Rectal smooth muscle tissue (tissue), 1 donor: ENCODE results near the gene ELMO1.
"Not testable (repeated sequence)": the region's sequence is repeated elsewhere in the genome, so short reads cannot be mapped to it uniquely, and the experiment has no call there.

ENCODE experiments used
- H3K27ac ChIP-seq: one replicate; pipeline ENCODE4 v1.7.0; 2013; ENCODE audit warnings: low read depth, low read length, inconsistent platforms
- H3K27me3 ChIP-seq: one replicate; pipeline ENCODE4 v1.7.0; 2013; ENCODE audit warnings: low read length; ENCODE audit not compliant: control insufficient read depth, insufficient read depth
- H3K36me3 ChIP-seq: one replicate; pipeline ENCODE4 v1.7.0; 2013; ENCODE audit warnings: low read length; ENCODE audit not compliant: control insufficient read depth, insufficient read depth
- H3K4me1 ChIP-seq: one replicate; pipeline ENCODE4 v1.7.0; 2013; ENCODE audit warnings: low read length; ENCODE audit not compliant: control insufficient read depth, insufficient read depth
- H3K4me3 ChIP-seq: one replicate; pipeline ENCODE4 v1.7.0; 2013; ENCODE audit warnings: low read length
- H3K9ac ChIP-seq: one replicate; pipeline ENCODE4 v1.7.0; 2013; ENCODE audit warnings: low read length

The ELMO1 gene

DNA sequence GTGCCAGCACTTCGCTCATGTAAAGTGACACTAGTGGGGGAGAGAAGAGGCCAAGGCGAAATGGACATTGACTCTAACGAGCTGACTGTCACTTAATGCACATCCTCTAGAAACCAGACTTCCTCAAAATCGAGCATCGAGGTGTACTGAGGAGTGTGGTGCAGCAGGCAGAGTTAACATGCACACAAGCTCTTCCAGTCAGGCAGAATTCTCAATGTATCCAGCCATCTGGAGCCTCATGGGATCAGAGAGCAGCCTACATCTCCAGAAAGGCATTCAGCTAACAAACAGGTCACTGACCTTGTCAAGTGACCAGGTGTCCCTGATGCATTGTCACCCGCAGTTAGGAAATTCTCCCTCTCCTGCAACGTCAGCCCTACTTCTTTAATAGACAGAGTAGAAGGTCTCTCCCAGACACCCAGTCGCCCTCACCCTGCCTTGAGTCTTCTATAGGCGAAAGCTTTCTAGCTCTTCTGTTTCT, 464.6 kb downstream of the ELMO1 start:
- Histone ChIP-seq H3K4me1 (no peaks in the 10 kb centered on the region), H3K36me3 (no peaks in the 10 kb centered on the region), H3K27ac (no peak overlapping the region), H3K9ac (no peak overlapping the region), H3K27me3 (no peaks in the 10 kb centered on the region), H3K4me3 (no peak overlapping the region)

DNA sequence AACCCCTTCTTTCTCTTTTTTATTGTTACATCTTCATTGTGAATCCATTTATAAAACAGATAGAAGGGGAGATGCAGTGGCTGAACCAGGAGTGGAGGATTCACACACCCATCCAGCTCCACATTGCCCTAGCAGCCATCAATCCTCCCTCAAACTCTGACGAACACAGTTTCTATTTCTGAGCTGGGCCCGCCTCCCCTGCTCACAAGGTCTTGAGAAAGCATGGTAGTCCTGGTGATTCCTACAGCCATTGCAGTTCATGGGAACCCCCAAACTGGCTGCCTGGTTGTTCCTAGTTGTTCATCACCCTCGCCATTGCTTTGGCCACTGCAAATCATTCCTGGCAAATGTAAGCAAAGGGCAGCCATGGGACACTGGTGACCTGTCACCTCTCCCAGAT, 465.9 kb downstream of the ELMO1 start:
- Histone ChIP-seq H3K9ac (no peak overlapping the region), H3K27me3 (no peaks in the 10 kb centered on the region), H3K4me3 (no peak overlapping the region), H3K4me1 (no peaks in the 10 kb centered on the region), H3K36me3 (no peaks in the 10 kb centered on the region), H3K27ac (no peak overlapping the region)

DNA sequence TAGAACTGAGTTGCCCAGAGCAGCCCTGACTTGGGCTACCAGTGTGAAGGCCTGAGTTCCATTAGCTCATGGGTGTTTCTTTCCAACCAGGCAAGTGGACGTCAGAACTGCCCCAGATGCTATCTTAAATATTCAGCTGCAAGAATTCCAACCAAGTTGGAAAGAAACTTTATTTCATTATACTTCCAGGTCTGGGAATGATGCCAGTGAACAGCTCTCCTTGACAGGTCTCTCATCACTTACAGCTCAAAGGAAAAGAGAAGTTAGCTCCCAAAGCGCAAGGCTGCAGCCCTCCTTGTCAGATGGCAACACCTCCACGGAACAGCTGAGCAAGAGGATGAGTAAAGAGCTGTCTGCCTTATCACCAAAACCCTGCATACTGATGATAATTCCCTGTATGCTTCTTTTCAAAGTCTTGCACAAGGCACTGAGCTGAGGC, 468.8 kb downstream of the ELMO1 start:
- Histone ChIP-seq H3K4me1 (no peaks in the 10 kb centered on the region), H3K27me3 (no peaks in the 10 kb centered on the region), H3K4me3 (no peak overlapping the region), H3K9ac (no peak overlapping the region), H3K27ac (no peak overlapping the region), H3K36me3 (no peaks in the 10 kb centered on the region)

DNA sequence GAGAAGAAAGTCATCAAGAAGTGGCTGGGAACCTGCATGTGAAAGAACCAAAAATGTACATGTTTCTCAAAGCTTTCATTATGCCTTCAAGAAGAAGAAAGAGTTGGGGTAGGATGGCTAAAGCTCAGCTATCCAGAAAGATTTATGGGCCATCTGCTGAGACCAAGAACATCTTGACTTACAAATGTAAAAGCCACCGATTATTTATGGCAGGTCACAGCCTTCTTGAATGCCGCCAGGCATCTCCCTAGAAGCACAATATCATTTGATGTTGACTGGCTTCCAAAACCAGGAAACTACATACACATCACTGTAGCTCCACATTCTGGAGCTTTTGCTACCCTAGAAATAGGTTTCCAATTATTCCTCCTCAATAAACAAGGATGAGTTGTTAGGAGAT, 470.2 kb downstream of the ELMO1 start:
- no peaks in the 10 kb centered on the region for H3K4me1 ChIP-seq
- no peaks in the 10 kb centered on the region for H3K27me3 ChIP-seq
- H3K36me3 ChIP-seq: no peaks in the 10 kb centered on the region
- no peak overlapping the region for H3K9ac ChIP-seq
- no peak overlapping the region for H3K4me3 ChIP-seq
- no peak overlapping the region for H3K27ac ChIP-seq

DNA sequence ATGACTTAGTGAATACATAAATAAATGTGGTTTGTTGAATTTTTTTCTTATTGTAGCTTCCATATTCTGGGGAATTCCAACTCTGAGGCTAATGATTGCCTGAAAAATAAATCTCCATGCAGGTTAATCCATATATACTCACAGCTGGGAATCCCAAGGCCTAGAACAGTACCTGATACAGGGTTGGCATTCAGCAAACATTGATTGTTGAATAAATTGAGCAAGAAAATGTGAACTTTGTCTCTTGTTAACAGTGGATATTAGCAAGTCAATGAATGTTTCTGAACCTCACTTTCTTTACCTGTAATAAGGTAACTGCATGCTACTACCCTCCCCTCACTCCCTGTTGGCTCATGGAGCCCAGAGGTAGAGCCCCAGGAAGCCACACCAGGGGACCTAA, 470.8 kb downstream of the ELMO1 start:
- Histone ChIP-seq H3K27ac (no peak overlapping the region), H3K9ac (no peak overlapping the region)

DNA sequence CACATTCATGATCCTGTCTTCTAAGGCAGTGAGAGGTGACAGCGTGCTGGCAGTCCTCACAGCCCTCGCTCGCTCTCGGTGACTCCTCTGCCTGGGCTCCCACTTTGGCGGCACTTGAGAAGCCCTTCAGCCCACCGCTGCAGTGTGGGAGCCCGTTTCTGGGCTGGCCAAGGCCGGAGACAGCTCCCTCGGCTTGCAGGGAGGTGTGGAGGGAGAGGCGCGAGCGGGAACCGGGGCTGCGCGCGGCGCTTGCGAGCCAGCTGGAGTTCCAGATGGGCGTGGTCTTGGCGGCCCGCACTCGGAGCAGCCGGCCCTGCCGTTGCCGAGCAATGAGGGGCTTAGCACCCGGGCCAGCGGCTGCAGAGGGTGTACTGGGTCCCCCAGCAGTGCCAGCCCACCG, 475.1 kb downstream of the ELMO1 start:
- not testable (repeated sequence) for H3K9ac ChIP-seq, H3K27ac ChIP-seq, H3K27me3 ChIP-seq, H3K36me3 ChIP-seq, H3K4me3 ChIP-seq, H3K4me1 ChIP-seq

More for the DNA sequence above, 470.8 kb downstream of the ELMO1 start:
- Histone ChIP-seq H3K36me3 (no peaks in the 10 kb centered on the region), H3K4me1 (no peaks in the 10 kb centered on the region), H3K4me3 (no peak overlapping the region), H3K27me3 (no peaks in the 10 kb centered on the region)

DNA sequence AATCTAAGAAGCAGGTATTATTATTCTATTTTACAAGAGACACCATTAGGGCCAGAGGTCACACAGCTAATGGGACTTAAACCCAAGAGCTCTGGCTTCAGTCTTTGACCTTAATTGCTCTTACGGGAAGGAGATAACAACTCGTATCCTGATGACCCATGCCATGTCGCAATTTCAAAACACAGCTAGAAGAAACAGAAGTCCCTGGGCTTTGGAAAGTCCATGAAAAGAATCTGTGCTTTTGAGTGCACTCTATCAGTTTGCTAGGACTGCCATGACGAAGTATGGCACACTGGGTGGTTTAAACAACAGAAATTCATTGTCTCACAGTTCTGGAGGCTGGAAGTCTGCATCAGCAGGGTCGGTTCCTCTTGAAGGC, 476.5 kb downstream of the ELMO1 start:
- H3K4me1 ChIP-seq: no peaks in the 10 kb centered on the region
- H3K27ac ChIP-seq: no peak overlapping the region
- H3K36me3 ChIP-seq: no peaks in the 10 kb centered on the region
- no peaks in the 10 kb centered on the region for H3K27me3 ChIP-seq
- H3K9ac ChIP-seq: no peak overlapping the region
- no peak overlapping the region for H3K4me3 ChIP-seq

DNA sequence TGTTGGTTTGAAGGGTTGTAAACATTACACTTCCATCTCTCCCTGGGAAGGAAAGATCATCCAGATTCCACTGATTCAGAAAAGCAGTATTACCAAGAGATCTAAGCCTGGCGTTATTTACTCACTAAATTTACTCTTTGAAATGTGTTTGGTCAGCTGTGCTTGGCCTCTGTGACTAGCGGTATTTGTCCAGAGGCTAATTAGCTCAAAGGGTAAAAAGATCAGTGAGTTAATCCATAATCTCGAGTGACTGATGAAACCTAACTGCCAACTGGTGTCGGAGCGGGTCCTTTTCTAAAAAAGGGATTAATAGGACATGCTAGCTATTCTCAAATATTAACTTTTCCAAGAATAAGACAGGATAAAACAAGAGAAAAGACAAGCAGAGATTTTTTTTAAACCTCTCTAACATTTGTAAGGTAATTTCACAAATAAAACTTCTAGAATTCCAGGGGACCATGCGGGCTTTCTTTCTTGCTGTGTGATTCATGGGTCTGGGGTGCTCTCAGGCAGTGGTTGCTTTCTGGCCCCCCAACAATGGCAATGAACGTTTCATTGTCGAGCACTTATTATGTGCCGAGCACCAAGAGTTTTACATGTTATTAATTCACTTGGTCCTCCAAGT, 477.0 kb downstream of the ELMO1 start:
- peaks cover 2% of the 10 kb centered on the region for H3K4me1 ChIP-seq
- H3K27ac ChIP-seq: no peak overlapping the region
- no peak overlapping the region for H3K9ac ChIP-seq

DNA sequence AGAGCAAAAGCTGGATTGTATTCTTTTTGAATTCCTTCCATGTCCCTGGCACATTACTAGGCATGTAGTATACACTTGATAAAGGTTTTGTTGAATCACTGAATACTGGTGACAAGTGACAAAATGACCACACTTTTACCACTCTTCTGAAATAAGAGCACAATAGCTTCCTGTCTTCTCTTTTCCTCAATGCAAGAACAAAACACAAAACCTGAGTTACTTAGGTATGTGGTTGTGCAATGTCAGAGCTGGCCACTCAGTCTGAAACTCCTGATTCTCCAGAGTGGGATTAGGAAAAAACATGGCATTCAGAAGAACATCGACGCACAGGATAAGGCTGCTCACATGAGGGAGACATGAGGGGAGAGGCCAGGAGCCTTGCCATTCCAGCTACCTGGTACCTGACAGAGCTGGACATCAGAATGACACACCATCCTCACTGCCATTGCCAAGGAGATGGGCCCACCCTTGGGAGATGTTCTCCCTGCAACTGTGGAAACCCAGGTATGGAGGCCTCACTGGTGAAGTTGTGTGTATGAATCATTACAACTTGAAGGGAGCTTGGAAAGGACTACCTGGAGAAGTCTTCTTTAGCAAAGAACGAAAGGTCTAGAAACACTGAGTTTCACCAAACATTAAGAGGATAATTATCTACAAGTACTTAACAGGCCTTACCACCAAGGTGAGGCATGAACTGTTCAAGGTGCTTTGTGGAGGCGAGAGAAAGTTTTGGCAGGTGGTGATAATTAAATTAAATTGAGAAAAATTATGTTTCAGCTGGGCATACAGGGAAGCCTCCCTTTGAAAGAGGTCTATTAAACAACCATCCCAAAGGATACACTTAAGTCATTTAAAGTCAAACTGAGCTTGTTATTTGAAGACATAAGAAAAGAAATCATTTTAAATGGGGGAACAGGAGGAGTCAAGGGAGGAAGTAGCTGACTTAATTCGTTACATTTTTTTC, 477.8 kb downstream of the ELMO1 start:
- Histone ChIP-seq H3K4me1 (peaks cover 2% of the 10 kb centered on the region), H3K36me3 (no peaks in the 10 kb centered on the region), H3K4me3 (no peak overlapping the region), H3K27ac (no peak overlapping the region), H3K27me3 (no peaks in the 10 kb centered on the region), H3K9ac (no peak overlapping the region)

More for the DNA sequence above, 477.0 kb downstream of the ELMO1 start:
- Histone ChIP-seq H3K36me3 (no peaks in the 10 kb centered on the region), H3K4me3 (no peak overlapping the region), H3K27me3 (no peaks in the 10 kb centered on the region)

DNA sequence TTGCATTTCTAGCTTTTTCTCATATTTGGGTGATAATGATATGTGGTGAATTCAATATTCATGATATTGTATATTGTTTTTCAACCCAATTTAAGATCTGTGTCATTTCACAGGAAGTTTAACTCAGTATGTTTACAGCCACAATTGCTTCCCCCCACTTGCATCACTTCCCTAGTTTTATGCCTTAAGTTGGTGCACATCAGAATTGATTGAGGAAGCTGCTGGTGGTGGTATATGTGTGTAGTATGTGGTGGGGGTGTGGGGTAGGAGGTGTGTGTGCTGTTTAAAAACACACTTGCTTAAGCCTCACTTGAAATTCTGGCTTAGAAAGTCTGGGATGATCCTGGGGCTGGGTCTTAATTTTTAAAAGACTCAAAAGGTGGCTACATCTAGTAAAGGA, 479.3 kb downstream of the ELMO1 start:
- Histone ChIP-seq H3K36me3 (no peaks in the 10 kb centered on the region), H3K4me1 (peaks cover 2% of the 10 kb centered on the region), H3K9ac (no peak overlapping the region), H3K27me3 (no peaks in the 10 kb centered on the region), H3K4me3 (no peak overlapping the region), H3K27ac (no peak overlapping the region)

DNA sequence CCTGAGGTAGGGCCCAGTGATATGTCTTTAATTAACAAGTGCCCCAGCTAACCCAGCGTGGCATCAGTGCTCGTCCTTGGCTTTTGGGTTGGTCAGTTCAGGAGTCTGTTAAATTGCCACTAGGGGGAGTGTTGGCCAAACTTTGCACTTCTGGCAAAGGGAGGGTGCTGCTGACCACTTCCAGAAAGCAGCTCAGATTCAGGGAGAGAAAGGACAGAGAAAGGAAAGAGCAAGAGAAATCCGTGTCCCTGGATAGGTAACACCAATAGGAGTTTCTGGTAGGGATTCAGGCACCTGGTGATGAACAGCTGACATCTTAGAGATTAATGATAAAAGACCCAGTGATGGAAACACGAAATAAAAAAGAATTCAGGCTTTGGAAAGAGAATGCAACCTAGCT, 481.3 kb downstream of the ELMO1 start:
- H3K9ac ChIP-seq: no peak overlapping the region
- H3K36me3 ChIP-seq: no peaks in the 10 kb centered on the region
- no peaks in the 10 kb centered on the region for H3K27me3 ChIP-seq
- no peak overlapping the region for H3K27ac ChIP-seq
- H3K4me3 ChIP-seq: no peak overlapping the region
- peaks cover 2% of the 10 kb centered on the region for H3K4me1 ChIP-seq

DNA sequence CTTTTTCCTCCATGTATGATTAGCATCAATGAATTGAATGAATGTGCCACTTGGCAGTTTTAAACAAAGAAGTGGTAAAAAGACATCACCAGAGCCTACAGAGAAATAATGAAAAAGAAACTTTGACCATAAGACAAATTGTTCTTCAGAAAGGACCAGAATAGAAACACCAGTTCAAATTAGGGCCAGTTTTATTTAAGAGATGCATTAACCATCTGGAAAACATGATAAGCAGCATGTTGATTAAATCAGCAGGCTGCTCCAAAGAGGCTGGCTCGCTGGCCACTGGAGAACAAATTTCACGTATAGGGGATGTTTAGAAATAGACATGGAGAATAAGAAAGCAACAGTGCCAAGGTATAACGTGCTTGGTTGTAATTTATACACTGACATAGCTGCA, 482.0 kb downstream of the ELMO1 start:
- Histone ChIP-seq H3K36me3 (no peaks in the 10 kb centered on the region), H3K4me1 (peaks cover 2% of the 10 kb centered on the region), H3K27me3 (no peaks in the 10 kb centered on the region), H3K27ac (no peak overlapping the region), H3K9ac (no peak overlapping the region), H3K4me3 (no peak overlapping the region)
